ENCODE results near the gene SARS1.
"Not testable (repeated sequence)": the region's sequence is repeated elsewhere in the genome, so short reads cannot be mapped to it uniquely, and the experiment has no call there.

The SARS1 gene

DNA sequence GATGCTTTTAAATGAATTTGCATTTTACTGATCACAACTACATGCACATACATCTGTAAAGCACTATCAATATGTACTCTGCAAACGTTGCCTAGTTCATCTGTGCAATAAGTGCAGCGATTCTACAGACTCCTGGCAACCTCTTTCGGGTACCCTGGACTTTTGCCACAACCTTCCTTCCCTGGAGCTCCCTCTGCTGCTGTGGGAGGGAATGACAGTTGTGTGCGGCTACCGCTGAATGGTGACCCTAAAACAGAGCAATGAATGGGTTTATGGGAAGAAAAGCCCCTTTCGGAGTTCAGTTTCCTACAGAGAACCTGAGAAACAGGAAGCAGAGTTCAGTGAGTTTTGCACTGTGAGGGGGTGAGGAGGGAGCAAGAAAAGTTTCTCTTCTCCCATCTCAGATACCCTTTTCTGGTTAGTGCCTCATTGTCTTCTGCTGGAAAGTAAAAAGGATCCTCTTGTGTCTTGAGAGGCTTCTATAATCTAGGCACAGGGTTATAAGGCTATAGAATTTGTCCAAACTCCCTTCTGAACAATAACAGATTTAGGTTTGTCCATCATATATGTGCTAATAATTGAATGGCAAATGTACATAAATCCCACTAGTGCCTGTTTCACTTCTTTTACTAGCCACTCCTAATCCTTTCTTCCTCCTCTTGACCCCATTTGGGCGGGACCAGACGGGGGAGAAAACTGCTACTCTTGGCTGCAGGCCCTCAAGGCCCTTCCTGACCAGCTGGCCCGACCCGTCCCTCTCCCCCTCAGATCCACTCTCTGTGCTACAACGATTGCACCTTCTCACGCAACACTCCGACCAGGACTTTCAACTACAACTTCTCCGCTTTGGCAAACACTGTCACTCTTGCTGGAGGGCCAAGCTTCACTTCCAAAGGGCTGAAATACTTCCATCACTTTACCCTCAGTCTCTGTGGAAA, 19.8 kb upstream of the SARS1 start:
- DNase-seq (ENCODE audit: low spot score) = peak; percentile 41

DNA sequence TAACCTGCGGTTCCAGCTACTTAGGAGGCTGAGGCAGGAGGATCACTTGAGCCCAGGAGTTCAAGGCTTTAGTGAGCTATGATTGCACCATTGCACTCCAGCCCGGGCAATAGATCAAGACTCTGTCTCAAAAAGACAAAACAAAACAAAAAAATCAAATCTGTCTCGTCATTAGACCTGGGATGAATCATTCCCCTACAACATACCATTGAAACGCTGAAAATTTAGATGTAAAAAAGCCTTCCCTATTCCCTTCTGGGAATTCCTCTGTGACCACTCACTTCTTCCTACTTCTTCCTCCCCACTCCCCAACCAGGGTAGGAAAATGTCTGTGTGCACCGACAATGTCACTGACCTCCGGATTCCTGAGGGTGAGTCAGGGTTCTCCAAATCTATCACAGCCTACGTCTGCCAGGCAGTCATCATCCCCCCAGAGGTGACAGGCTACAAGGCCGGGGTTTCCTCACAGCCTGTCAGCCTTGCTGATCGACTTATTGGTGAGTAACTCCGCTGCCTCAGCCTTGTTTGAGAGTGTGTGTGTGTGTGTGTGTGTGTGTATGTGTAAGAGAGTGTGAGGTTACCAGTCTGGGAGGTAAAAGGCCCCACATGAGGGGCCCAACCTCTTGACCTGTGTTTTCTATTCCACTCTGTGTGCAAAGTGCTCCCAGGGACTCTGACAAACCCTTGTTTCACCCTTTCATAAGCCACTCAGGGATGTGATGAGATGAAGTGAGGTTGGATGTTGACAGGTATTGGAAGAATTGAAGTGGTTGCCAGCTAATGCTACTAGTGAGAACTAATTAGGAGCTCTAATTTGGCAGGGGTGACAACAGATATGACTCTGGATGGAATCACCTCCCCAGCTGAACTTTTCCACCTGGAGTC, 16.3 kb upstream of the SARS1 start:
- DNase-seq (ENCODE audit: low spot score) = peak; percentile 95

DNA sequence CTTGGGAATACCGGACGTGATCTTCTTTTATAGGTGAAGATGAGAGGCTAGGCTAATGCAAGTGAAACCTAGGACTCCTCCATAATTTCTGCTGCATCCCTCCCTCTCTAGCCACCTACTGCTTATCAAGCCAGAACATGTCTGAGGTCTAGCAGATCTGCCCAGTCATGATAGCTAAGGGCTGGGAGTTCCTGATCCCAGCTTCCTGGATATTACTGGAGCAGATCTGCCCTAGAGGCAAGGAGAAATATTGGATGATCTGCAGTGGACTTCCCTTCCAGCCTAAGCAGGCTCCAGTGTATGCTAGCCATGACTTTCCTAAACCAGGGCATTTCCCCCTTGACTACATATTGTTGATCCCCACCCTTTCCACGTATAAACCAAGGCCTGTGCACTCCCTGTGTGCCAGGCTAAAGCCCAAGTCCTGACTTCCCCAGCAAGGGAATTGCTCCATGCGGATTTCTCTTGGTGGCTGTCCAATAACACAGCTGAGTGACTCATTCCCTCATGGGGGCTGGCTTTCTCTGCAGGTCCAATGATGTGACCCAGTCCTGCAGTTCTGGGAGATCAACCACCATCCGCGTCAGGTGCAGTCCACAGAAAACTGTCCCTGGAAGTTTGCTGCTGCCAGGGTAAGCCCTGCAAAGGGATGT, 15.5 kb upstream of the SARS1 start:
- DNase-seq (ENCODE audit: low spot score) = peak; percentile 80

DNA sequence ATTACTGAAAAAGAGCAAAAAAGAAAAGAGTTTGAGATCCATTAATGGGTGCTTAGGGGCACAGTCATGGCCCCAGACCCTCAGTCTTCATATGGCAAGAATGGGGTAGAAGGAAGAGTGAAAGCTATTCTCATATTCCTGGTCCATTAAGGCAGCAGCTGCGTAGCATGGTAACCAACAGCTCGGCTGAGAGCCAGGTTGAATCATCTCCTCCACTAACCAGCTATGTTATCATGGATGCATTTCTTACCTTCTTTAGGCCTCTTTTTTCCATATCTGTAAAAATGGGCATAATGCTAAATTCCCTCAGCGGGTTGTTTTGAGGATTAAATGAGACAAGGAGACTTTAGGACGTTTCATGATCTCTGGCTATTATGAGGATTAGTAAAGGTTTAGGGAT, 15.0 kb upstream of the SARS1 start:
- no peak for DNase-seq (ENCODE audit: low spot score)

DNA sequence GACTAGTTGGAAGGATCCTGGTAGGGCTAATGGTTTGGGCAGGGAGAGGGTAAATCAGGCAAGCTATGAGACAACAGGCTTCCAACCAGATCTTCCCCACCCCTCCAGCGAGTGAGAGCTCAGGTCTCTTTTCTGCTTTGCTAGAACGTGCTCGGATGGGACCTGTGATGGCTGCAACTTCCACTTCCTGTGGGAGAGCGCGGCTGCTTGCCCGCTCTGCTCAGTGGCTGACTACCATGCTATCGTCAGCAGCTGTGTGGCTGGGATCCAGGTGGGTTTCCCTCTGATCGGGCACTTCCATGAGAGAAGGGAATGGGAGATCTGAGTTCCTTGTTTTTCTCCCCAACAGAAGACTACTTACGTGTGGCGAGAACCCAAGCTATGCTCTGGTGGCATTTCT, 14.0 kb upstream of the SARS1 start:
- no peak for DNase-seq (ENCODE audit: low spot score)

DNA sequence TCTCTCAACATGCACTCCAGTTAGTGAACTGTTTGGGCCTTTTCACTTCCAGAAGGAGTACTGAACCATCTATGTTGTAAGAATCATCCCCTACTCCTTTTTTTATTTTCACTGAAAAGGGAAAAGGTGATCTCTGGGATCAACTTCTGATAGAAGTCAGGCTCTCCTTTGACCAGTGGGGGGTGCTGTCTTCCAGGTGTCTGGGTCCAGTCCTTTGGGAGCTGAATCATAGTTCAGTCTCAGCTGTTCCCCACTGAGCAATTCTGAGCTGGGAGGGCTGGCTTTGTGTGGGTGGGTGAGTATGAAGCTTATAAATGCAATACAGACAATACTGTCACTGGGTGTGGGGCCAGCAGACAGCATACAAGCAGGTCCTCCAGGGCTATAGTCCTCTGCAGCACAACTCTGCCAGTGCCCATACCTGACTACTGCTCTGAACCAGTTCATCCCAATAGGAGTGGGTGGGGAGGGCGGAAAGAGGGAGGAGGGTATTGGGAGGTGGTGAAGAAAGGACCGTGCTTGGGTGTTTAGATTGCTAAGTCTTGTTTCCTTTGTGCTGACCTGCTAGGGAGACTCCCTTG, 12.5 kb upstream of the SARS1 start:
- peak; percentile 83 for DNase-seq (ENCODE audit: low spot score)

DNA sequence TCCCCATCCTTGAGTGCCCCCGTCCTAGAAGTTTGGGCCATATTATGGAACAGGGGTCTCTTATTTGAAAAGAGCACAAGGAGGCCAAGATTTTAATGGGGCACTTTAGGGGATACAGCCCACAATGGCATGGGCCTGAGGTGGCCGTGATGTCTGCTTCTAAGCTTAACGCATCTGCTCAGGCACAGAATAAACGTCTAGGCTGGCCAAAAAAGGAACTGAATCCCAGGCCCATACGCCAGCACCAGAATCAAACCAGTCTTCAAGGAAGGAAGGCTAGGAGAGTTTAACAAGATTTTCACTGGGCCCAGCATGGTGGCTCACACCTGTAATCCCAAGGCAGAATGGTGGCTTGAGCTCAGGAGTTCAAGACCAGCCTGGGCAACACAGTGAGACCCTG, 9.2 kb upstream of the SARS1 start:
- no peak for DNase-seq (ENCODE audit: low spot score)

DNA sequence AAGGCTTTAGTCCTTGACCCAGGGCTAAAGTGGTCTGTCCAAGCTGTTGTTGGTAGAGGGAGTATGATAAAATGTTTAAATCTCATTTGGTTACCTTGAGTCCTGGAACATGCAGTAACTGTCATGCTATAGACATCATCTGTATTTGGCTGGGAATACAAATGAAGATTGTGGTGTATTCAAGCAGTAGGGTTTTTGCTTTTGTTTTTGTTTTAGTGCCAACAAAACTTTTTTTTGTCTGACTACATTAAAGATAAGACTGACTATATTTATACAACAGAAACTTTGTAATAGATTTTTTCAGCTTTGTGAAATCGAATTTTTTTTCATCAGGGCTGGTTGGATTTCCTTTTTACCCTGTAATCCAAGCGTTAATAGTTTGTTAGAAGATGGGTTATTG, 7.4 kb upstream of the SARS1 start:
- DNase-seq (ENCODE audit: low spot score) = no peak

DNA sequence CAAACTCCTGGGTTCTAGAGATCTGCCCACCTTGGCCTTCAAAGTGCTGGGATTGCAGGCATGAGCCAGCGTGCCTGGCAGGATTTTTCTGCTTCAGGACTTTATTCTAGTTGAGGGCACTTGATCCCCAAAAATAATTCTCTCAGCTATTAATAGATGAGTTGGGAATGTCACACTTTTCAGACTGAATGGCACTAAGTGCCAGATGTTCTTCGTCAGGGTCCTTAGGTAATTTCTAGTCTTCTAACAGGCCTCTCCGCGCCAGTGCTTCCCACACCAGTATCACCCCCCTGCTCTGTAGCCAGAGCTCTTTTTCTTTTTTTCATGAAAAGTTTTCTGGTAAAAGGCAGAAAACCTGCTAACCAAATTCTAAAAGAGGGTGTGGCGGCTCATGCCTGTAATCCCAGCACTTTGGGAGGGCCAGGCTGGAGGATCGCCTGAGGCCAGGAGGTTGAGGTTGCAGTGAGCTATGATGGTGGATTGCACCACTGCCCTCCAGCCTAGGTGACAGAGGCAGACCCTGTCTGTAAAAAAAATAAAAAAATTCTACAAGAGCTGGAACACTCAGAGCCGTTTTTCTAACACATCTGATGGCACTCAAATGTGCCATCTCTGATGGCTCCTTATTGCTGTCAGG, 6.1 kb upstream of the SARS1 start:
- DNase-seq (ENCODE audit: low spot score) = no peak

DNA sequence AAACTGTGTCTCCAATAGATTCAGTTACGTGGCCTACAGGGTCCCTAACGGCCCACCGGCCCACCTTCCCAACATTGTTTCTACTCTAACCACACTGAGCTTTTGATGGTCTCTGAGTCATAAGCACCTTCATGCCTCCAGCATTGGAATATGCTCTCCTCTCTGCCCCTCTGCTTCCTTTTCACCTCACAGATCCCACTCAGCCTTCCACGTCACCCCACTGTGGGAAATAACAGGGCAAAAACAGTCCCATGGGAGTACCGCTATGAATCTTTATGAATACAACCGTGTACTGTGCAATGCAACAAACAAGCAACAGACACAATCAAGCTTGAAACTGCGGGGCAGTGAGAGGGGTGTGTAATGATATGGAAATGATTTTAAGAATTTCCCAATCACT, 5.3 kb upstream of the SARS1 start:
- DNase-seq (ENCODE audit: low spot score) = no peak

DNA sequence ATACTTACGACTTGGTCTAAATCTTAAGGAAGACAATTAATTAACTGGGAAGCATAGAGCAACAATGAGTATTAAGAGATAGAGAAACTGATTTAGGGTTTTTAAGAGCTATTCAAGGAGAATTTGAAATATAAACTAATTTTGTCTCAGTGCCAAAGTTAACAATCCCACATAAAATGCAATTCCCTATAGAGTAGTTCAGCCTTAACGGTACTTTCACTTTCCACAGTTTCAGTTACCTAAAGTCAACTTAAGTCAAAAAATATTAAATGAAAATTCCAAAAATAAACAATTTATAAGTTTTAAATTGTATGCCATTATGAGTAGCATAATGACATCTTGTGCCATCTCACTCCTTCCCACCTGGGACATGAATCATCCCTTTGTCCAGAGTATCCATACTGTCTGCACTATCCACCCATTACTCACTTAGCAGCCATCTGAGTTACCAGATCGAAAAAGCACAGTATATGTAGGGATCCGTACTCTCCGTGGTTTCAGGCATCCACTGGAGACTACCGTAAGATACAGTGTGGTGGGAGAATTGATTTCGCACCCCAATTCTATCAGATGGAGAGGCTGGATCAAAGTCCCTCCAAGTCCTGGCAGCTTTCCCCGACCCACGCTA, 4.8 kb upstream of the SARS1 start:
- peak; percentile 48 for DNase-seq (ENCODE audit: low spot score)

DNA sequence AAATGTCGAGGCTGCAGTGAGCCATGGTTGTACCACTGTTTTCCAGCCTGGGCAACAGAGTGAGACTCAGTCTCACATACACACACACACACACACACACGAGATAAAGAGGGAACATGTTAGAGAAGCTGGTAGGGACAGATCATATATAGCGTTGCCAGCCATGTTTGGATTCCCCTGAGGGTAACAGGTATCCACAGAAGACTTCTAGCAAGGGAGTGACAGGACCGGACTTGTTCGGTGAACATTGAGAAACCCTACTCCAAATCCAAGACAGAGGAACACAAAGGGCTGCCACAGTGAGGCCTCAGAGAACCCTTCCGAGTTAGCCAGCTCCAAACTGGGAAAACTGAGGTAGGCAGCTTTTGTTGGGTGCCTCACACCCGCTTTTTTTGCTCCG, 3.7 kb upstream of the SARS1 start:
- no peak for DNase-seq (ENCODE audit: low spot score)

DNA sequence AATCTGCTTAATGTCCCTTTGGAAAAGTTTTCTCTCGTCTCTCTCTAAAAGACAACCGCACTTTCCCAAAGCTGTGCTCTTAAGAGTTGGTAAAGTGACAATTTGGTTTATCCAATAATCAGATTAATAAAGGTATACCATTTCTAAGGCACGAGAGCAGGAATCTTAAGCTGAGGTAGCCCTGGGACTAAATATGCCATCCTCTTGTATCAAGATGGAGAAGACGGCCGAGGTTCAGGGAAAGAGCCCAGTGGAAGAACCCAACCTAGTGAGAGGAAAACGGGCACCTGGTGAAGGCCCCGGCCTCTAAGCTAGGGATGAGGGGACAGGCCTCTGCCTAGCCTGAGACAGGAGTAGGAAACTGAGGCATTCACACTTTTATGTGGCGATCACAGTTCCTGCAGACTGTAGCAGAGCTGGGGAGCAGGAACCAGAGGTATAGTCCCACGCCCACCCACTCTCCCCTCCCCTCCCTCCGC, 334 bp upstream of the SARS1 start:
- DNase-seq (ENCODE audit: low spot score) = no peak

DNA sequence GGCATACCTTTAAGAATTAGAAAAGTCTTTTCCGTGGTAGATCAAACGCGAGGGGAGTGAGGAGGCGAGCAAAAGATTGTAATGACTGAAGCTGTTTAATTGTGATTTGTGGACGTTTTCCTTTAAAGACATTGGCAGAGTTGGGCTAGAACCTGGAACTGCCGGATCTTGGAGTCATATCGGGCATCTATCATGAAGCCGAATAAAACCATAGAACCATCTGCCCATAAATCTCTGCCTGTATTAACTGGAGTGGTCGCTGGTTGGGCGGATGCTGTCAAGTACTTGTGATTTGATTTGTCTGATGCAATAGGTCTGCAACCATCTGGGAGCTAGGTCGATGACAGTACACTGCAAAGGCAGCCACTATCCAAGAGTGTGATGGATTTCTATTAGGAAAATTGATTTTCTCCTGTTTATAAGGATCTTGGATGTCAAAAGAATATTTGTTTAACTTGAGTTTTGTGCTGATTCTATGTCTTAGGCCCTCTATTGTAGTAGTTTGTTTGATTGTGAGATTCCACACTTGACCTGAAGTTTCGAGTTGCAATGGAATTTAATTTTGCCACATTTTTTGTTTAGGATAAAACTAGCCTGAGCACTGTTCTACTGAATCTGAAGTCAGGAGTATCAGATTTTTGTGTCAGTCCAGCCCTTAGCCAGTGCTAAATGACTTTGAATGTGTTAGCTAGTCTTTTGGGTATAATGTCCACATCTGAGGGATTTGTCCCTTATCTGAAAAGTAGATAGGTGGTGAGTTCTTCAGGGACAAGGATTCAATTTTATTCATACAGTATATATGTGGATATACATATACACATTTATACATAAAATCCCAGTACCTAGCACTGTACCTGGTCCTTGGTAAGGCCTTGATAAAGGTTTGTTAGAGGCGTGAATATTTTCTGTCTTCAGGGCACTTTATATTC, 1.2 kb downstream of the SARS1 start:
- DNase-seq (ENCODE audit: low spot score) = peak; percentile 82

DNA sequence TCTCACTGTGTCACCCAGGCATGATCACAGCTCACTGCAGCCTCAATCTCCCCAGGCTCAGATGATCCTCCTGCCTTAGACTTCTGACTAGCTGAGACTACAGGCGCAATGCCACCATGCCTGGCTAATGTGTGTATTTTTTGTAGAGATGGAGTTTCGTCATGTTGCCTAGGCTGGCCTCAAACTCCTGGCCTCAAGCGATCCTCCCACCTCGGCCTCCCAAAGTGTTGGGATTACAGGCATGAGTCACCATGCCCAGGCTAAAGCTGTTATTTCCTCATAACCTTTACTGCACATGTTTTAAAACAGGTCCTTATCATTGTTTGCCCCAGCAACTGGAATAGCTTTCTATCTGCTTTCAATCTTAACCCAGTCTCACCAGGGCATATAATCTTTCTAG, 2.9 kb downstream of the SARS1 start:
- DNase-seq (ENCODE audit: low spot score) = no peak

DNA sequence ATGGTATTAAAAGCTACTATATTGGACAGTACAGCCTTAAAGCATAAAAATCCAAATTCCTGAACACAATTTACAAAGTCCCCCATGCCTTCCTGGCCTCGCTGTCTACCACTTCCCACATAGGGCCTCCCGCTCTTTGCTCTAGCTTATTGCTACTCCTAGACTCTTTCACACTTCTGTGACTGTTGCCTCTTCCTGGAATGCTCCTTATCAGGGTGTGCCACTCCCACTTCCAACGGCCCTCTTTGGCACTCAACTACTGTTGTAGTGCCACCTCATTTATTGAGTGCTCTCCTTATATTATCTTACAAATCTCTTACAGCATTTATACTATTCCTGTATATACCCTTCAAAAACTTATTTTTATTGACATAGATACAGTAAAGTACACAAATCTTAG, 4.8 kb downstream of the SARS1 start:
- DNase-seq (ENCODE audit: low spot score) = no peak

DNA sequence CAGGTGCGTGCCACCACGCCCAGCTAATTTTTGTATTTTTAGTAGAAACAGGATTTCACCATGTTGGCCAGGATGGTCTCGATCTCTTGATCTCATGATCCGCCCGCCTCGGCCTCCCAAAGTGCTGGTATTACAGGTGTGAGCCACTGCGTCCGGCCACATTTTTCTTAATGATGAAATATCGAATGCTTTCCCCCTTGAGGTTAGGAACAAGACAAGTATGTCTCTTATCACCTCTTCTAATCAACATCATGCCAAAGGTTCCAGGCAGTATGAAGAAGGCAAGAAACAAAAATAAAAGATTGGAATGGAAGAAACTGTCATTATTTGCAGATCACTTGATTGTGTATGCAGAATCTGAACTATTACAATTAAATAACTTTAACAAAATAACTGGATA, 7.5 kb downstream of the SARS1 start:
- DNase-seq (ENCODE audit: low spot score) = not testable (repeated sequence)

DNA sequence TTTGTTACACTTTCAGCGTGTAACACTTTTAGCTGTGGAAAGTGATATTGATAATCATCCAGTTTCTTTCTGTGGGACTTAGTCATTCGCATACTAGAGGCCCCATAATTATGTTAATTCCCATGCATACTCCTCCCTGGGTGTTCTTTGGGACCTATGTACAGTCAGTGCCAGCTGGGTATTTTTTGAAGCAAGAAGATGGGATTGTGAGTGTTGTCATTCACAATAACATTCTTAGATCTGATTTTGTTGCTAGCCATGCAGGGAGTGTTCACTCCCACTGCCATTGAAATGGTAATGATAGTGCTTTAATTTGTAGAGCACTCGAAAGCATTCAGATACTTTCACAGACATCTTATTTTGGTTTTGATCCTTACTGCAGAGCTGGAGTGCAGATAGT, 11.6 kb downstream of the SARS1 start:
- no peak for DNase-seq (ENCODE audit: low spot score)

DNA sequence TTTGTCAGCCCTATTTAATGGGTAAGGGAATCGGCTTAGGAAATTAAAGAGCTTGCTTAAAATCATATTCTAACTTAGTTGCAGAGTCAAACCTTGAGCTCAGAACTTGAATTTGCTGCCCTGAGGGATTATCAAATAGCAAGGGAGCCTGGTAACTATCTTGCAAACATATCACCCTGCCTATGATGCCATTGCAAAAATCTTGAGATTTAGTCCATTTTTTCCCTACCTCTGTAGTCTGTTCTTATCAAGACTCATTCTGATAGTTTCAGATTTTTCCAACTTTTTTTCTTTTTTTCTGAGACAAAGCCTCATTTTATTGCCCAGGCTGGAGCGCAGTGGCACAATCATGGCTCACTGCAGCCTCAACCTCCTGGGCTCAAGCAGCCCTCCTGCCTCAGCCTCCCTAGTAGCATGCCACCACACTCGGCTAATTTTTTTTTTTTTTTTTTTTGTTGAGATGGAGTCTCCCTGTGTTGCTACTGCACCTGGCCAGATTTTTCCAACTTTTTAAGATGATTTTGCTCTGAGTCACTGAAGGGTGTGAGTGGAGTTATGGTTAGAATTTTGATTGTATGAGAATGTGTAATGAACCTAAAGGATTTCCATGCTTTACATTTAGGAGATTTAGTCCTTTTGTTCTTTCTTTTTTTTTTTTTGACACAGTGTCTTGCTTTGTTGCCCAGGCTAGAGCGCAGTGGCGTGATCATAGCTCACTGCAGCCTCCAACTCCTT, 12.2 kb downstream of the SARS1 start:
- no peak for DNase-seq (ENCODE audit: low spot score)
